AG10803 (cell line): ENCODE results near the gene SLC4A9.
A peak's percentile ranks its signal among the peaks of the same experiment; 100 is the strongest.

Experiments
- DNase-seq: peaks from one replicate; pipeline ENCODE4 v3.0.0; 2010; ENCODE audit warnings: low read depth
- H3K4me3 ChIP-seq: 2 replicates; pipeline ENCODE4 v1.5.1; 2011; ENCODE audit warnings: mild to moderate bottlenecking, low read length, control low read depth
- CTCF ChIP-seq: conservative IDR thresholded peaks from 2 replicates; pipeline ENCODE4 v1.5.1; 2011; ENCODE audit warnings: mild to moderate bottlenecking, low read length, control low read depth, inconsistent platforms

The SLC4A9 gene

GRCh38 chr5:140344683-140345423, 15.1 kb upstream of the SLC4A9 start:
- no peak for DNase-seq
- peak overlapping the region; percentile 74; the same call in 1 of the 2 replicates for H3K4me3 ChIP-seq
- no peak for TF ChIP-seq CTCF

- DNase-seq, result peak; percentile 55
- peak overlapping the region; percentile 74 for H3K4me3 ChIP-seq
- TF ChIP-seq CTCF, result peak; percentile 48
Observed at GRCh38 chr5:140345919-140346347, 14.1 kb upstream of the SLC4A9 start.

GRCh38 chr5:140346348-140347221, 13.4 kb upstream of the SLC4A9 start, which contains the start of gene HBEGF:
TSS of gene HBEGF (minus strand) at chr5:140346603. CDS start at chr5:140346328, 275 bp downstream.
- peak within 1 kb of the TSS; percentile 74 for H3K4me3 ChIP-seq
- peak; percentile 38 for TF ChIP-seq CTCF
- DNase-seq, result peak; percentile 51

GRCh38 chr5:140347360-140347759, 12.6 kb upstream of the SLC4A9 start:
- no peak overlapping the region for H3K4me3 ChIP-seq

GRCh38 chr5:140348104-140348503, 11.9 kb upstream of the SLC4A9 start:
- TF ChIP-seq CTCF, result no peak
- no peak for DNase-seq
- no peak overlapping the region for H3K4me3 ChIP-seq

More at GRCh38 chr5:140347360-140347759, 12.6 kb upstream of the SLC4A9 start:
- no peak for DNase-seq
- no peak for TF ChIP-seq CTCF

GRCh38 chr5:140349244-140349643, 10.8 kb upstream of the SLC4A9 start:
- no peak for TF ChIP-seq CTCF
- peak; percentile 31 for DNase-seq
- H3K4me3 ChIP-seq, result no peak overlapping the region
